ENCODE results near the gene COL23A1.

DNA sequence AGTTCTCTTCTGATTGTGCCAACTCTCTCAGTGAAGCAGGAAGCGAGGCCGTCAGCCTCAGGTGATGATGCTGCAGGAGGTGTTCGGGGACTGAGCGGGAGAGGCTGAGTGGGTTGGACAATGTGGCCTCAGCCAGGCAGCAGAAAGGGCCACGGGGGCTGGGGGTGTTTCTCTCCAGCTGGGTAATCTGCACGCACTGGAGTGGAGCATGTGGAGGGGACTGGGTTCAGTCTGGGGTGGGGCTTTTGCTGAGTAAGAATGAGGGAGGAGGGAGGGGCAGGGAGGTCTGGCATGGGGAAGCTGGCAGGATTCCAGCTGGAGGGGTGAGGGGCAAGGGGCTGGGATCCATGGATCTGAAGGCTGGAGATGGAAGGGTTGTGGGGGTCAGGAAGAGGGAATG lies 296.8 kb downstream of the COL23A1 start:
- TF ChIP-seq CTCF (IDR thresholded peaks at IDR 0.05) (no peak), POLR2A (IDR thresholded peaks at IDR 0.05) (no peak), EP300 (IDR thresholded peaks at IDR 0.05) (no peak)

All from gastroesophageal sphincter (tissue), 3 donors.